SKM-1 (cell line): ENCODE measurements around the gene ACER2.
A peak's percentile ranks its signal among the peaks of the same experiment; 100 is the strongest.

Experiments
- DNase-seq: peaks from one replicate; lab custom pipeline; 2025; ENCODE audit not compliant: unreplicated experiment; lab: John Stamatoyannopoulos, UW

ACER2 gene

GRCh38 chr9:19451240-19452087 lies 42.7 kb downstream of the ACER2 start:
- no peak for DNase-seq

GRCh38 chr9:19456426-19456825 lies 47.6 kb downstream of the ACER2 start:
- peak; percentile 9 for DNase-seq

GRCh38 chr9:19456996-19457692 lies 48.3 kb downstream of the ACER2 start:
- DNase-seq: peak; percentile 58

- DNase-seq: no peak
These were observed 48.8 kb downstream of the ACER2 start for GRCh38 chr9:19457693-19458009.

GRCh38 chr9:19460243-19460642 lies 51.4 kb downstream of the ACER2 start:
- no peak for DNase-seq

- DNase-seq: no peak
These were observed 52.3 kb downstream of the ACER2 start for GRCh38 chr9:19461135-19461534.

GRCh38 chr9:19464061-19464763 lies 55.4 kb downstream of the ACER2 start:
- DNase-seq: no peak

- peak; percentile 75 for DNase-seq
These were observed 56.2 kb downstream of the ACER2 start for GRCh38 chr9:19464764-19465585.

GRCh38 chr9:19465586-19466279 lies 56.9 kb downstream of the ACER2 start:
- DNase-seq: no peak

GRCh38 chr9:19466280-19466639 lies 57.5 kb downstream of the ACER2 start:
- DNase-seq: no peak

GRCh38 chr9:19469271-19469670 lies 60.5 kb downstream of the ACER2 start:
- DNase-seq: no peak

GRCh38 chr9:19470567-19470966 lies 61.8 kb downstream of the ACER2 start:
- DNase-seq: no peak

- no peak for DNase-seq
These were observed 62.3 kb downstream of the ACER2 start for GRCh38 chr9:19470981-19471650.

GRCh38 chr9:19471737-19472648 lies 63.2 kb downstream of the ACER2 start:
- peak; percentile 14 for DNase-seq

GRCh38 chr9:19473605-19474004 lies 64.8 kb downstream of the ACER2 start:
- DNase-seq: no peak

GRCh38 chr9:19479874-19480273 lies 71.1 kb downstream of the ACER2 start:
- DNase-seq: no peak

- DNase-seq: no peak
These were observed 71.5 kb downstream of the ACER2 start for GRCh38 chr9:19480345-19480744.

- no peak for DNase-seq
These were observed 72.5 kb downstream of the ACER2 start for GRCh38 chr9:19481121-19481870.
